Subcutaneous abdominal adipose tissue (tissue), 5 donors: Measurements from ENCODE around the gene NR6A1.

Source experiments
- H3K27ac ChIP-seq: one replicate; pipeline ENCODE4 v1.7.0; 2013; ENCODE audit warnings: low read depth, mild to moderate bottlenecking, inconsistent platforms, low read length, moderate library complexity
- H3K27me3 ChIP-seq, 5 donors: one replicate each; pipeline ENCODE4 v1.7.0; 2013; ENCODE audit warnings: low read length in 5 of 5, inconsistent platforms in 1 of 5; ENCODE audit not compliant: control insufficient read depth in 5 of 5, insufficient read depth in 4 of 5
- H3K36me3 ChIP-seq, 5 donors: one replicate each; pipeline ENCODE4 v1.7.0; 2013; ENCODE audit warnings: low read length in 5 of 5; ENCODE audit not compliant: control insufficient read depth in 5 of 5, insufficient read depth in 5 of 5
- H3K4me1 ChIP-seq, 5 donors: one replicate each; pipeline ENCODE4 v1.7.0; 2013; ENCODE audit warnings: low read length in 5 of 5, mild to moderate bottlenecking in 3 of 5, moderate library complexity in 1 of 5; ENCODE audit not compliant: control insufficient read depth in 5 of 5, insufficient read depth in 5 of 5
- H3K4me3 ChIP-seq, 5 donors: one replicate each; pipeline ENCODE4 v1.7.0; 2013; ENCODE audit warnings: low read length in 5 of 5, low read depth in 1 of 5
- H3K9ac ChIP-seq, 5 donors: one replicate each; pipeline ENCODE4 v1.7.0; 2013; ENCODE audit warnings: low read length in 5 of 5, mild to moderate bottlenecking in 4 of 5, moderate library complexity in 3 of 5
- H3K9me3 ChIP-seq, 5 donors: one replicate each; pipeline ENCODE4 v1.7.0; 2013; ENCODE audit warnings: low read length in 5 of 5; ENCODE audit not compliant: control insufficient read depth in 5 of 5
- donor health status: healthy.
- donor health status: healthy.
- donor health status: healthy.
- donor health status: healthy.
- donor health status: healthy.

The NR6A1 gene

DNA sequence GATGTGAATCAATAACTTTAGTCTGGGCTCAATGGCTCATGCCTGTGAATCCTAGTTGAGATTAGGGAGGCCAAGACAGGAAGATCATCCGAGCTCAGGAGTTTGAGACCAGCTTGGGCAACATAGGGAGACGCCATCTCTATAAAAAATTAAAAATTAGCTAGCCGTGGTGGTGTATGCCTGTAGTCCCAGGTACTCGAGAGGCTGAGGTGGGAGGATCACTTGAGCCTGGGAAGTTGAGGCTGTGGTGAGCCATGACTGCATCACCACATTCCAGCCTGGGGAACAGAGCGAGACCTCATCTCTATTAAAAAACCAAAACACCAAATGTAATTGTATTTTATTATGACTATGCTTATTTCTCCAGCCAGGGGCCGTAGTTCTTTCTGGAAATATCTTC lies 194.4 kb downstream of the NR6A1 start:
- no peak overlapping the region for H3K9ac ChIP-seq
- H3K9me3 ChIP-seq, result no peaks in the 10 kb centered on the region

DNA sequence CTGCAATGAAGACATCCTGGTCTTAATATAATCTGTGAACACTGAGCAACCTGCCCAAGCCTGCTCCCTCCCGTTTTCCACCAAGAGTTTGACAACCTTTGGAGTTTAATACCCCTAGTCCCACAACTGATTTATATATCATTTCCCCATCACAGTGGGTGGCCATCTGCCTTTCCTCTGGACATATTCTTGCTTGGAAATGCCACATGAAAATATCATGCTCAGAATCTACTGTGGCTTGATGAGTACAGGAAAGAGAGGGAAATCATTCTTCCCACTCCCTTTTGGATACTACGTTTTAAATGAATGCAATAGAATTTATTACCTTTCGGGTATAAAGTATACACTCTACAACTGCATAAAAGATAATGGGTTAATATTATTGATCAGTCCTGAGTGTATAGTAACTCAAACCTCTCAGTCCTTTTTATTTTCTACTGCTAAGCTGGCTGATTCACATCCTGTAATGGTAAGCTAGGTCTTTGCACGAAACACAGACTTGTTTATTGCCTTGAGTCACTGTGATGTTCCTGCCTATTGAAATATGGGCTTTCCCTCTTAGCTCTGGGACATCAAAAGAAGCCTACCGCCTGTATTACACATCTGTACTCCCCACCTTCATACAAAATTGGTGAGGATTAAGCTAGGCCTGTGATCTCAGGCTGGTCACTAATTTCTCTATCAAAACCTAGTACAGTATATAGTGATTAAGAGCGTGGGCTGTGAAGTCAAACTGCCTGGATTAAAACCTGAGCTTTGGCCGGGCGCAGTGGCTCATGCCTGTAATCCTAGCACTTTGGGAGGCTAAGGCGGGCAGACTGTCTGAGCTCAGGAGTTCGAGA lies 196.4 kb downstream of the NR6A1 start:
- Histone ChIP-seq H3K9me3 (no peaks in the 10 kb centered on the region), H3K27me3 (no peaks in the 10 kb centered on the region), H3K4me3 (no peak overlapping the region), H3K36me3 (no peaks in the 10 kb centered on the region), H3K9ac (no peak overlapping the region), H3K27ac (no peak overlapping the region), H3K4me1 (peaks cover 0 to 17% (median 14%) of the 10 kb centered on the region in 5 donors)

More for the DNA sequence above, 194.4 kb downstream of the NR6A1 start:
- Histone ChIP-seq H3K27ac (no peak overlapping the region), H3K27me3 (no peaks in the 10 kb centered on the region), H3K36me3 (no peaks in the 10 kb centered on the region), H3K4me3 (no peak overlapping the region), H3K4me1 (peaks cover 0 to 17% (median 13%) of the 10 kb centered on the region in 5 donors)

DNA sequence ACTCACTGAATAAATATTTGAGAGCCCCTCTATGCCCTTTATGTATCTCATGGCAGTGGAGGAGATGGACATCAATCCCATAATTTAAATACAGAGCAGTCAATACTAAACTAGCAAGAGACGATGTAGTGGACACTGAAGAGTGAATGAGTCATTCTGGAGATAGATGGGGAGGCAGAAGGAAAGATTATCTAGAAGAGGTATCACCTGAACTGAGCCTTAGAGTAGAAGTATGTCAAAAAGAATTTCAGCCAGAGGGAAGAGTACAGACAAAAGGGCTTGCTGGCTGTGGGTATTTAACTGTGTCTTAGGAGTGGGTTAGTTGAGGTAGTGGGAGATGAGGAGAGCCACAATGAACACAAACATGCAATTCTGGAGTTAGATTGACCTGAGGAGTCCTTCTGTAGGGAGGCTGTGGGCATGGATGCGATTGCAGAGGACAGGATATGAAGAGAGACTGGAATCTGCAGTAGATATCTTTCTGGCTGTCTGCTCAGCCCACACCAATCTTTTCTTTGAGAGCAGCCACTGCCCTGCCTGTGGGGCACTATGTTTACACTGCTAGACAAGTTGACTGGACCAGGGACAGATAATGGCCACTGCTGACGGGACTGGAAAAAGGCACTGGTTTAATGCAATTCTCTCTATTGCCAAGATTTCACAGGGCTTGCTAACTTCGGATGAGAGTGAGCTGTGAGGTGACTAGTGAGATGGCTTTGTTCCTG lies 200.0 kb downstream of the NR6A1 start:
- no peak overlapping the region for H3K27ac ChIP-seq
- no peaks in the 10 kb centered on the region for H3K9me3 ChIP-seq
- peaks cover 0 to 17% (median 14%) of the 10 kb centered on the region in 5 donors for H3K4me1 ChIP-seq
- no peaks in the 10 kb centered on the region for H3K27me3 ChIP-seq
- H3K4me3 ChIP-seq, result no peak overlapping the region
- no peaks in the 10 kb centered on the region for H3K36me3 ChIP-seq
- no peak overlapping the region for H3K9ac ChIP-seq

DNA sequence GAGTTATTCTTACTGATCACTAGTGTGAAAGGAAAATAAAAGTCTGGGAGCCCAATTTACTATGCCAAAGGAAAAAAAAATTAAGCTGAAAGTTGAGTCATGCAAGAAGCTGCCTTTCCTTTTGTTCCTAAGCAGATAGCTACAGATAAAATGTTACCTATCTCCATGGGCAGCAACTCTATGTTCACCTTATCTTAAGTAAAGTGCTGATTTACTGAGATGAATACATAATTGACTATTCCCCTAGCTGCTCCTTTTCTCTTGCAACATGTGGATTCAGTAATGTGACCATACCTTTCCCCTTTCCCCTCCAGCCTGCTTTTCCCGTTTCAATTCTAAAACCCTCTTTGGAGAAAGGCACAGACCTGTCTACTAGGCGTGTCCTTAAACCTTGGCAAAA lies 201.2 kb downstream of the NR6A1 start:
- no peaks in the 10 kb centered on the region for H3K36me3 ChIP-seq
- no peak overlapping the region for H3K9ac ChIP-seq
- no peaks in the 10 kb centered on the region for H3K9me3 ChIP-seq
- no peaks in the 10 kb centered on the region for H3K27me3 ChIP-seq
- no peak overlapping the region for H3K27ac ChIP-seq
- H3K4me3 ChIP-seq, result no peak overlapping the region
- H3K4me1 ChIP-seq, result peaks cover 0 to 17% (median 14%) of the 10 kb centered on the region in 5 donors

DNA sequence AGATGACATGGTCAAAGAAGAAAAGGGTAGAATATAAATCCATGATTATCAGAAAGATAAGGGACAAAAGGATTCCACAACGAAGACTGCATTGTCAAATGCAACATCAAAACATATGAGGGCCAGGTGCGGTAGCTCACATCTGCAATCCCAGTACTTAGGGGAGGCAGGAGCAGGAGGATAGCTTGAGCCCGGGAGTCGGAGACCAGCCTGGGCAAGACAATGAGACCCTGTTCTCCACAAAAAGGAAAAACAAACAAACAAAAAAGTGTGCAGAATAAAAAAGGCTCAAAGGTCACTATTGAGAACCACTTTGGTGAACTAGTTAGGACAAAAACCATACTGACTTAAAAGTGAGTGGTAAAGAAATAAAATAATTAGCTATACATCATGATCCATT lies 203.7 kb downstream of the NR6A1 start:
- Histone ChIP-seq H3K9me3 (no peaks in the 10 kb centered on the region), H3K4me1 (peaks cover 0 to 8% (median 2%) of the 10 kb centered on the region in 5 donors)

DNA sequence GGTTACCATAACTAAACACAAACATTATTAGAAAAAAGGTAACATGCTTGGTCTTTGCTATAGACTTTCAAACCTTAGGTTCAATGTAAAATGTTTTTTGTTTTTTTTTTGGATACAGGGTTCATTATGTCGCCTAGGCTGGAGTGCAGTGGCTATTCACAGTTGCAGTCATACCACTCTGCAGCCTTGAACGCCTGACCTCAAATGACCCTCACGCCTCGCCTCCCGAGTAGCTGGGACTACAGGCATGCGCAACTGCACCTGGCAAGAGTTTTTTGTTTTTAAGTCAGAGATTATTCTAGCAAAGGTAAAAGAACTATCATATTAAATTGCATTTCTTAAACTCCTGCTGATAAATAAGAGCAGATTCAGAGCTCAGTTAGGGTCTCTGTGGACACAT lies 208.8 kb downstream of the NR6A1 start:
- no peaks in the 10 kb centered on the region for H3K9me3 ChIP-seq
- peaks cover 0 to 11% (median 7%) of the 10 kb centered on the region in 5 donors for H3K4me1 ChIP-seq
- H3K36me3 ChIP-seq, result no peaks in the 10 kb centered on the region
- H3K9ac ChIP-seq, result no peak overlapping the region
- H3K27me3 ChIP-seq, result no peaks in the 10 kb centered on the region
- no peak overlapping the region for H3K27ac ChIP-seq
- H3K4me3 ChIP-seq, result no peak overlapping the region

More for the DNA sequence above, 203.7 kb downstream of the NR6A1 start:
- no peaks in the 10 kb centered on the region for H3K27me3 ChIP-seq
- no peak overlapping the region for H3K4me3 ChIP-seq
- no peak overlapping the region for H3K27ac ChIP-seq
- no peaks in the 10 kb centered on the region for H3K36me3 ChIP-seq
- no peak overlapping the region for H3K9ac ChIP-seq

DNA sequence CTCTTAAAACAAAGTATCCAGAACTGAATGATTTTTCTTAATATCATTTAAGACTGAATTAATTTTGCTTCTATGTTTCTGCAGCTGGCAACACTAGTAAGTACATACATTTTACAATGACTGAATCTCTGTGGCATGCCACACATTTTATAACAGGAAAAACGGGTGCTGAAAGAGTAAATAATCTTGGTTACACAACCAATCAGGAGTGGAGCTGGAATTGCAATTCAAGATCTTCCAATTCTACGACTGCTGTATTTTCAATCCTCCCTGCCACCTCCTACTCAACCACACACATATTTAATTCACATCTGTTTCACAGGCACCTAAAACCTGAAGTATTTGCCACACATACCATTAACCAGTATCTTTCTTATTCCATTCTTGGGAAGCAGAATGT lies 211.2 kb downstream of the NR6A1 start:
- H3K9me3 ChIP-seq, result no peaks in the 10 kb centered on the region
- no peak overlapping the region for H3K4me3 ChIP-seq
- no peak overlapping the region for H3K27ac ChIP-seq
- no peak overlapping the region for H3K9ac ChIP-seq
- peaks cover 0 to 11% (median 7%) of the 10 kb centered on the region in 5 donors for H3K4me1 ChIP-seq
- no peaks in the 10 kb centered on the region for H3K36me3 ChIP-seq
- H3K27me3 ChIP-seq, result no peaks in the 10 kb centered on the region

DNA sequence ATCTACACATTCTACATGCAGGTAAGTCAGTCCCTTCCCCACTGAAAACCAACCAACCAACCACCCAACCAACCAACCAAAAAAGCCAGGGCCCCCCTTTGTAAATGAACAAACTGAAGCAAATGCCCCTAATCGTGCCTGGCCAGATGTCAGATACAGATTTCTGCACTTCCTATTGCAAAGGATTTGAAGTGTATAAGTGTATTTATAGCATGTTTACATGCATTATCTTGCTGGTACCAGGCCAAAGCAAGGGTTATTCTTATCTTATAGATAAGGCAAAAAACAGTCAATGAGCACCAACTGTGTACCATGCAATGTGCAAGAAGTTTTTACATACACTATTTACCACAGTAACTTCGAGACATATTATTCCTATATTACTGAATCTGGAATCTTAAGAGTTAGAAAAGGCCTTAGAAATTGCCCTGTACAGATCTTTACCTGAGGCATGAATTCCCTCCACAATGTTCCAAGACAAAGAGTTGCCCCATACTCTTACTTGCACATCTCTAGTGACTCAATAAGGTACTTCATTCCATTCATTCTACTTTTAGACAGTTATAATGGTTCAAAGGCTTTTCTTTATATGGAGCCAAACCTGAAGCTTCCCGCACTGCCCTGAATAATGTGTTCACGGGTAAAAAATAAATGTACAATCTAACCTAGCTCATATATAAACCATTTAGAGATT lies 212.2 kb downstream of the NR6A1 start:
- Histone ChIP-seq H3K27ac (no peak overlapping the region), H3K4me3 (no peak overlapping the region), H3K9me3 (no peaks in the 10 kb centered on the region), H3K4me1 (peaks cover 0 to 11% (median 7%) of the 10 kb centered on the region in 5 donors), H3K36me3 (no peaks in the 10 kb centered on the region), H3K27me3 (no peaks in the 10 kb centered on the region), H3K9ac (no peak overlapping the region)

DNA sequence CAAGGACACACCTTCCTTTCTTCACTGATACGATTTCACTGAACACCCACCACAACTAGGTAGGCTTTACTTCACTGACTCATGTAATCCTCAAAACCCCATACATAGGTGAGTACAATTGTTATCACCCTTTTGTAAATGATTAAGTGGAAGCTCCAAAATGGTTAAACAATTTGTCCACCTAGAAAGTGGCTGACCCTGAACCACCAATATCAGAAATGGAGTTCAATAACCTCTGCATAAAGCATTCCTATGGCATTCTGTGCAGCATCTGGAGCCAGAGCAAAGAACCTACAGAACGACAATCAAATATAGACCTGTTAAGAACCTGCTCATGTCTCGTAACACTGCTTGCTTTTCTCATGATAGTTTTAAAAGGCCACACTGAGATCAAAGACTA lies 213.2 kb downstream of the NR6A1 start:
- H3K4me3 ChIP-seq, result no peak overlapping the region
- no peaks in the 10 kb centered on the region for H3K9me3 ChIP-seq
- H3K9ac ChIP-seq, result no peak overlapping the region
- H3K27ac ChIP-seq, result no peak overlapping the region
- no peaks in the 10 kb centered on the region for H3K27me3 ChIP-seq
- peaks cover 0 to 11% (median 7%) of the 10 kb centered on the region in 5 donors for H3K4me1 ChIP-seq
- no peaks in the 10 kb centered on the region for H3K36me3 ChIP-seq

DNA sequence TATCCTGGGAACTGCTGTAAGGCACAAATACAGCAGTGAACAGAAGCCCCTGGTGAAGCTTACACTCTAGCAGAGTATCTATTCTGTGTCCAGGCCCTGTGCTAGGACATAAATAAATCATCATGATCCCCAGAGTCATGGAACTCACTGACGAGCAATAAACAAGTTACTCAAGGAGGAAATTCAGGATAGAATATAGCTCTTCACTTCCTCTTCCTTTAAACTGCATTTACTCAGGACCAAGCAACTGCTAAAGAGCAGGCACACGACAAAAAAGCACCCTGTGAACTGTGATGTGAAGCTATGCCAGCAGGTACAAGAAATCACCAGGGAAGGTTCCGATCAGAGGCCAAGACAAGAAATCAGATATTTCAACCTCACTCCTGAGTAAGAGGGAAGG lies 216.1 kb downstream of the NR6A1 start:
- no peaks in the 10 kb centered on the region for H3K36me3 ChIP-seq
- H3K4me3 ChIP-seq, result no peak overlapping the region
- no peak overlapping the region for H3K9ac ChIP-seq
- no peaks in the 10 kb centered on the region for H3K9me3 ChIP-seq
- peaks cover 0 to 3% (median 0%) of the 10 kb centered on the region in 5 donors for H3K4me1 ChIP-seq
- H3K27me3 ChIP-seq, result no peaks in the 10 kb centered on the region
- no peak overlapping the region for H3K27ac ChIP-seq
